Medulla oblongata (tissue), 1 donor: ENCODE results near the gene USP7.

ENCODE experiments used
- DNase-seq: peaks from one replicate; pipeline ENCODE4 v3.0.0-alpha.2; 2015; ENCODE audit errors: extremely low spot score

Gene USP7

DNA sequence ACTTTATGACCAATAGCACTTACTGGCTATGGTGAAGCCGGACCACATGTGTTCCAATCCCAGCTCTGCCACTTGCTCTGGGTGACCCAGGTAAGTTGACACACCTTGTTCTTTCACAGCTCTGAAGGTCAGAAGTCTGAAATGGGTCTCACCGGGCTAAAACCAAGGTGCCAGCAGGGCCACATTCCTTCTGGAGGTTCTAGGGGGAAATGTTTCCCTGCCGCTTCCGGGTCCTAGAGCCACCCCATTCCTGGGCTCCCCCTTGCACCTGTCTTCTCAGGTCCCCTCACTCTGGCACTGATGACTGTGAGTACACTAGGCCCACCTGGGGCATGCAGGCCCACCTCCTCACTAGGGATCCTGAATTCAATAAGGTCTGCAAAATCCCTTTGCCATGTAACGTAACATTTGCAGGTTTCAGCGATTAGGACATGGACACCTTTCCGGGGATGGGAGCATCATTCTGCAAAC is 11.4 kb downstream of the USP7 start:
- no peak for DNase-seq

DNA sequence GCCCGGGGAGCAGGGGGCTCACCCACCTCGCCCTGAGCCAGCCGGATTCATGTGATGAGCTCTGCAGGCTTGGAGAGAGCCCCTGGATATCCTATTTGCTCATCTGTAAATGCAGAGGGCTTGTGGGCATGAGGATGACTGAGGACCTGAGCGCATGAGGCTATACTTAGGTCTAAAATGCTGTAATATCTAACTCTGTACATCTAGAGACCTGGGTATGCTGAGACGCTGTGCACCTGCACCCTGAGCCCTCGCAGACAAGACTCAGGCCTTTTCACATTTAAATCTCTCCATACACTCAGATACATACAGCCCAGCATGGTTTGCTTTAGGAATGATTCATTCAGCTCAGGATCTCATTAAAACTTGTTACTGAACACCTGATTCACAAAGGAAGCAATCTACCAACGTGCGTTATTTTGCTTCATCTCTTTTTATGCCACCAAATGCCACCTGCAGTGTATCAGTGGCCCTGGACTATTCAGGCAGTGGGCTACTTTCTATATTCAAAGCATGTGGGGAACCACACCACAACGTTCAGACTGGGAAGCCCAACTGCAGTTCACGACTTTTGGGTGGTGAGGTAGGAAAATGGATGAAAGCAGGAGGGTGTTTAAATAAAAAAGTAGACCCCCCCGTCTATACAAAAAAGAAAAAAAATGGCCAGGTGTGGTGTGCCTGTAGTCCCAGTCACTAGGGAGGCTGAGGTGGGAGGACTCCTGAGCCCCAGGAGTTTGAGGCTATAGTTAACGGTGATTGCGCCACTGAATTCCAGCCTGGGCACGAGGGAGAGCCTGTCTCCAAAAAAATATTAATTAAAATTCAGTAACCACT is 12.0 kb downstream of the USP7 start:
- DNase-seq: no peak

DNA sequence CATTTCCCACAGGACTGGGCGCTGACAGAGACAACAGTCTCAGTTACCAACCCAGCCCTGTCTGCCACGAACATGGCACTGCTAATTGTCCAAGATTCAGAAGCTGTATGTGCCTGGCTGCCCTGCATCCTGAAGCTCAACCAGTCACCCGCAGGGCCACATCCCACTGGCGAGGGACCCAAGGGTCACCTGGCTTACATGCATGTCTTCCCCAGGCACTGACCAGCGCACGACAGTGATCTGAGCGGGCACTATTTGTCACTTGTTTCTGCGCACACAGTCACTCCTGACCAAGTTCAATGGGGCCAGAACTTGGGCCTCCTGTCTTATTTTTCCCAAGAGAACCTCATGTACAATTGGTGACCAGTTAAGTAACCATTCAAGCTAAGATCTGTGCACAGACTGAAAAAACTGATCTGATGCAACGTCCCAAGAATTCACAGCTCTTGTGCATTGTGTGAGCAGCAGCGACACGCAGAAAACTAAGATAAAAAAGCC is 13.1 kb downstream of the USP7 start:
- no peak for DNase-seq

DNA sequence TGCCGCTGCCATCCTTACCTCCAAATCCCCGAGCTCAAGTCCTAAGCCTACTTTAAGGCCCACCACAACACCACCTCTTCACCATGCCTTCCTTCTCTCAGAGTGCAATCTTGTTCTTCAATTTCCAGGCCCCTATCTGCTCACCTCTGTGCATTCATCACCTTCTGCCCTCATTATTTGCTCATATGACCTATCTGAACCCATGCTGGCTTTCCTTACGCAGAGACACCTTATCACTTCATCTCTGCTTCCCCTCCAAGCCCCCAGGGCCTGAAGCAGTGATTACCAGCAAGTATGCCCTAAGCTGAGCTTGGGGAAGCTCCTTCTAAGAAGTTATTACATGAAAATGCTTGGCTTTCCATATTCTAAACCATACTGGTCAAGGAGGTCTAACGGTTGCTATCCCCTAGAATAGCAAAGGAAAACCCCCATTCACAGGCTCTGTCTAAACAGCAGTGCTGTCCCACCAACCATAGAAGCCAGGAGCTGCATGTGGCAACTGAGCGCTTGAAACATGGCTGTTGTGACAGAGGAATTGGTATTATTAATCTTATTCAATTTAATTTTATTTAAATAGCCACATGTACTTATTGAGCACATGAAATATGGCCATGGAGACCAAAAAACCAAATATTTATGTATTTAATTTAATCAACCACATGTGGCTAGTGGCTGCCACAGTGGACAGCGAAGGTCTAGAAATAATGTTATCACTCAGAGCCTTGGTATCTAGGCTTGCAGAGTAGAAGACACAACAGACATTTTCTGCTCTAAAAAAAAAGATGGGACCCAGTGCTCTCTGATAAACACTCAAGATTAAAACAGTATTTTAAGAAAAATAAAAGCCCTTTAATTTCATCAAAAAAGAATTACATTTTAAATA is 13.9 kb downstream of the USP7 start:
- DNase-seq: no peak

DNA sequence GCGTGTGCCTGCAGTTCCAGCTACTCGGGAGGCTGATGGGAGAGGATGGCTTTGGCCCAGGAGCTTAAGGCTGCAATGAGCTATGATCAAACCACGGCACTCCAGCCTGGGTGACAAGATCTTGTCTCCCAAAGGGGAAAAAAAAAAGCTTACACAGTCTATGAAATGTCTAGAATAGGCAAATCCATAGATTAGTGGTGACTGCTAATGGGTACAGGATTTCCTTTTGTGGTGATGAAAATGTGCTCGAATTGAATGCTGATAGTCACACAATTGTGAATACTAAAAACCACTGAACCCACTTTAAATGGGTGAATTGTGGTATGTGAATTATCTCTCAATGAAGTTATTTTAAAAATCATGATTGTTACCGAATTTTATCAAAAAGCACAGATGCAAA is 14.9 kb downstream of the USP7 start:
- no peak for DNase-seq

DNA sequence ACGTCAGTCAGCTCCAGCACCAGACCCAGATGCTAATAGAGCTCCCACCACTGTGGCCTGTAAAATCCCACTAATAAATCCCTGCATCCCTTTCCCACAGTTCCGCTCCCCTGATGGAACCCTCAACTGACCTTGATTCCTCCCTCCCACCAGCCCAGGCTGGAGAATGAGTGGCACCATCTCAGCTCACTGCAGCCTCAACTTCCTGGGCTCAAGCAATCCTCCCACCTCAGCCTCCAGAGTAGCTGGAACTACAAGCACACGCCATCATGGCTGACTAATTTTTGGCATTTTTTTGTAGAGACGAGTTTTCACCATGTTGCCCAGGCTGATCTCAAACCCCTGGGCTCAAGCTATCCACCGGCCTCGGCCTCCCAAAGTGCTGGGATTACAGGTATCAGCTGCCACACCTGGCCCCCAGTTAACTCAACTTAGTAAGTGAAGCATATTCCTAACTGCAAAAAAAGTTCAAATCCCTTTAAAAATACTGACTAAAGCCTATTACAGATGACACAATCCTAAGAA is 15.6 kb downstream of the USP7 start:
- no peak for DNase-seq

DNA sequence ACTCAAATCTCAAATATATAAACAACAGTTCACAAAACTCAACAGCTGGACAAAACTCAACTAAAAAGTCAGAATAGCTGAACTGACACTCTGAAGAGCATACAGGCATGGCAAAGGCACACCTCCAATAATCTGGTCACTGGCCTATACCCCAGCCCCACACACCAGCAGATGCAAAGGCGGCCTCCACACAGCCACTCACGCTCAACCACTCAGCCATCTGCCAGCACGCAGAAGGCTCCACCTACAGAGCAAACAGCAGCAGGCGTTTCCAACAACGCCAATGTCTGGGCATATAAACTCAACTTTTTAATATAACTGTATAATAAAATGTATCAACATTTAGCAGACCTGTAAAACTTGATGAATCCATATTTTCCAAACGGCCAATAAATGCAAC is 17.2 kb downstream of the USP7 start:
- DNase-seq: no peak

DNA sequence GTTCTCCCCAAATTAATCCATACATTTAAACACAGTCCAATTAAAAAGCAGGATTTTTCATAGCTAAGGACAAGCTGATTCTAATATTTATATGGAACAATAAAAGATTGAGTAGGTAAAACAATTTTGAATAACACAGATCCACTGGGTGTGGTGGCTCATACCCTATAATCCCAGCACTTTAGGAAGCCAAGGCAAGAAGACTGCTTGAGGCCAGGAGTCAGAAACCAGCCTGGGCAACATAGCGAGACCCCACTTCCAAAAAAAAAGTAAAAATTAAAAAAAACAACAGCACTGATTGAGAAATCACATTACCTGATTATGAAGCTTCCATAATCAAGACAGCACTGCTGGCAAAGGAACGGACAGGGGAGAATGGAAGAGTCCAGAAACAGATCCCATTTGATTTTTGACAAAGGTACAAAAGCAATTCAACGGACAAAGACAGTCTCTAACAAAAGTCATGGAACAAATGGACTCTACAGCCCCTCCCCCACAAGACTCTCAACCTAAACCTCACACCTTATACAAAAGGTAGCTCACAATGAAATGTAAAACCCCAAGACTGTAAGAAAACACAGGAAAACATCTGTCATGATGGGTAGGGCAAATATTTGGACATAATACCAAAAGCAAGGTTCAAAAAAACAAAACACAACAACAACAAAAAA is 17.9 kb downstream of the USP7 start:
- no peak for DNase-seq

DNA sequence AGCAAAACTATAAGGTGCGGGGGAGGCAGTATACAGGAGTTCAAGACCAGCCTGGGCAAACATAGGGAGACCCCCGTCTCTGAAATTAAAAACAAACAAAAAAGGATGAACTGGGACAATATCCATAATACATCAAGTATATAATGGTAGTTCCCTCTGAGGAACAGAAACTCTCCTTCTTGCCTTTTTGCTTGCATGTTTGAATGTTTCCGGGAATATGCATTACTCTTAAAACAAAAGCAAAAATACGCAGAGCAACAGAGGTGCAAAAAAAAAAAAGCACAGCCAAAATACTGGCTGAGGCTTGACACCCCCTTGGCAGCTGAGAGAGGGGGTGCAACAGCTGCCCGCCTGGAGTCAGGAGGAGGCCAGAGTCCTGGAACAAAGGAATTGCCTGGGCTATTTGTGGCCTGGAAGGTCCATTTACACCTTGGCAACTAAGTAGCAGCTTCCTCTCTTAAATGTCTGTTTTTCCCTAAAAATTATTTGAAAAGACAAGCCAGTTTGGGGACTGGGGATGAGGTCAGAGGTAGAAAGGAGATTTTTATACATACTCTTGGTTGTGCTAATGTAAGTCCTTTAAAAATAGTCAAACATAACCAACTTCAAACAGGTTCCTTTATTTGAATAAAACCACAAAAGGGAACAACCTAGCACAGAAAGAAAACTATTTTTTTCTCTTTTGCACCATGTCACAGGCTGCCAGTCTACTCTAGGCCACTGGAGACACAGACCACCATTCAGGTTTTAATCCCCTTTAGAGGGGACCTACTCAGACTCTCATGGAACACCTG is 19.5 kb downstream of the USP7 start:
- no peak for DNase-seq

DNA sequence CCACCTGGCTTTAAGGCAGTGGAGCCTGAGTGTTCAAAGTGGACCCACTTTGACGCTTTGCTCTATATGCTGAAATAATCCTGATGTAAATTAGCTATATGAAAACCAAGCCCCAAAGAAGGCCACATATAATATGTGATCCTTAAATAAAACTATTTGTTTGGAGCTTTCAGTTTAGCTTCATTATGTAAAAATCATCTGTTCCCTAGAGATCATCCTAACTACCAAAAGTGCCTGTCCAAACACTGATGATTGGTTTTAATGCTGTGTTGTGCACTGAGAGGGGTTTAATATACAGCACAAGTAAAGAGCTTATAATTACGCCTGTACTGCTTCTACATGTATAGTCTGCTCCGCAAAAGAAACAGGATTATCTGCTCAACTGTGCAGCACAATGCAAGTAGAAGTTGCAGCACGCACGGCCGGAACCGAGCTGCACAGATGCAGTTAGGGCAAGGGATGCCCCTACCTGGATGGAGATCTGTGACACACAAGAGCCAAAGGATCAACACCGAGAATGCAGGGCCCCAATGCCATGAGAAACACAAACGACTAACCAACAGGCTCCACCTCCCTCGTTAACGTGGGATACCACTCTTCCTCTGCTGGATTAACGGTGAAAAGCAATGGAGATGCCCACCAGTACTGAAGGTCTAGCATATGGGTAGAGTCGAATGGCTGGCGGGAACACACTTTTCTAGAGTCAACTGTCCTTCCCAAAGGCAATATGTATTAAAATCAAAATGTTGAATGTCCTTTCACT is 20.5 kb downstream of the USP7 start:
- DNase-seq: no peak

DNA sequence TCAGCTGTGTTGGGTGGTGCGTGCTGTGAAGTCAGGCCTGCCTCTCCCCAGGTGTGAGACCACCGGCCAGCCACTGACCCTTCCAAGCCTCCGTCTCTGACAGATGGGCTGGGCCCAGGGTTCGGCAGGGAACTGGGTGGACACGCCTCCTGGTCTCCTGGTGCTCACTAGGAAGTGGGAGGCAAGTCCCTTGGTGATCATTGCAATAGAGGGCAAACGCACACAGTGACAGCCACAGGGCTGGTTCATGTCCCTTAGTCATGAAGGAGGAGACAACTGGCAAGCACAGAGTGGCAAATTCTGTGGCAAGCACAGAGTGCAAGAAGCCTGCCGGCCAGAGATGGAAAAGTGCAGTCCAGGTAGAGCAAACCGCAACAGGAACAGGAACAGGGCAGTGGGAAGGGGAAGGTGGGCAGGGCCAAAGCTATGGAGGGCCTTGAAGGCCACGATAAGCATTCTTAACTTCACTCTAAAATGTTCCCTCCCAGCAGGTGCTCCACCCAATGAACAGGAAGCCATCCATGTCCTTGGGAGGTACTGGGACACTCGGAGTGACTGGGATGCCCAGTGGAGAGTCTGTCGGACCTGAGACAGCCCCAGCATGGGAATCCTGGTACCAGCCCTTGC is 21.9 kb downstream of the USP7 start:
- DNase-seq: no peak

DNA sequence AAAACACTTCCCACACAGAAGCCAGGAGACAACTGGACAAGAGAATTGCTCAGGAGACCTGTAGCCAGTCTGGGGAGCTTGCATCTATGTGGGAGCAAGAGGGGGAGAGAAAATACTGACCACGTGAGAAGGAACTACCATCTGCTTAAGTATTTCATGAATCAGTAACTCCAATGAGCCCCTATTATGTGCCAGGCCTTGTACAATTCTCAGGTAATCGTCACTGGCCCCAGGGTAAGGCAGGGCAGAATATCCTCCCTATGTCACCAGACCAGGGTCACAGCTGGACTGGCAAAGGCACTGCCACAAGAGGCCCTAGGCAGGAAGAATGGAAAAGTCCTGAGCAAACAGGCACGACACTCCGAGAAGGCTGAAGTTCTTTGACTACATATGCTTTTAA is 25.9 kb downstream of the USP7 start:
- DNase-seq: no peak

DNA sequence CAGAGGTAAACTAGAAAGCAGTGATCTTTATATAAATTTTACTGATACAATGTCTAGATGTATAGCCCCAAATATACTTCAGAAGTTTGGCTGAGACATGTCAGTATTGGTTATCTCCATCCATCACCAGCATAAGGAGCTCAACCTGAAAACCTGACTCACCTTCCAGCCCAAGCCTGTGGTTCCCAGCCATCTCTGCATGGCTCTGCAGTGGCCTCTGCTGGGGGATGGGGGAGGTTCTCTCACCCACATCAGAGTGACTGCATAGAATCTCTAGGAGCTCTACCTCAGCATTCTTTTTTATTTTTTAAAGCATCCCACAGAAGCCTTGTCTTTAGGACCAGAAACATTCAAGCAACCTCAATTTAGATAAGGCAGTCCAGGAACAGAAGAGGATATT is 27.3 kb downstream of the USP7 start:
- no peak for DNase-seq

DNA sequence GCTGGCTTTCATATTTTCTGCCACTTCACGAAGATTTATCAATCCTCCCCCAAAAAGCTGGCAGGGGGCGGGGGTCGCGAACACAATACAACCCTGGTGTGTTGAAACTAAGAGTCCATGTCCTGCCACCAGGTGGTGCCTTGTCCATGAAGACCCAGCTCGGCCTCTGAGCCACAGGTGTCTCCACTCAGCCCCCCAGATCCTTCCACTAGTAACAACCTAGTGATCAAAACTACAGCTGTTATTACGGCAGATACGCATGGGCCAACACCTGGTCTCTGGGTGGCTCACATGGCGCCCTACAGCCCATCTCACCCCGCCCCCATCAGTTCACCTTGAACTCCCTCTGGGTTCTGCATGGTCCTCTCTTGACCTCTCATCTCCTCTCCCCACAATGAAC is 27.7 kb downstream of the USP7 start:
- no peak for DNase-seq

DNA sequence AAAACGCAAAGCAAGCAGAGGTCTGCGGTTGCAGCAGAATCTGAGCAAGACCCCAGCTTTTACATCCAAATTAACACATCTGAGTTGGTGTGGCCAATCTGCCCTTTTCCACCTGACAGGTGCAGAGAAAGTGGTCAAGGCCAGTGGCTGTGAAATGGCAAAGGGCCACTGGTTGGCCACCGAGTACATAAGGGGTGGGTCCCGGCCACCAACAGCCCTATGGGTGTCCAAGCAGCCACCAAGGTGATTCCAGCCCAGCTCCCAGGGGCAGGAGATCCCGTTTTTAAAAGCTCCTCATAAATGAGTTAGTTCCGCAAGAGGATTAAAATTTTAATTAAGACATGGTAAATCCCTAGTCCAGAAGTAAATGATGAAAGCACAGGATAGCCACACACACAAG is 29.1 kb downstream of the USP7 start:
- no peak for DNase-seq

DNA sequence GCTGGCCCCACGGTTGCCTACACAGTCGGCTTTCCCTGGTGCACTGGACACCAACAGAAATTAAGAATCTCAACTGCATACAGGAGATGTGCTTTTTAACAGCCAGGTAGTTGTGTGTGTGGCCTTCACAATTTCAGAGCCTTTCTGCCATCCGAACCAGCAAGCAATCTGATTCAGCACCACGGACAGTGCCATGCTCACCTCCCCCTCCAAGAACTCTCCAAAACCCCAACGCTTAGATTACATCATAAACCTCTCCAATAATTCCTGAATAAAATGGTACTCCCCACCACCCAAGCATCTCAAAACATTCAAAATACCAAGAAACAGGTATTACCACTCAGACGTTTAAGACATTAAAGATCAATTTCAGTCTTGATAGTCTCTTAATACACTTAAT is 31.8 kb downstream of the USP7 start:
- DNase-seq: peak; percentile 40

DNA sequence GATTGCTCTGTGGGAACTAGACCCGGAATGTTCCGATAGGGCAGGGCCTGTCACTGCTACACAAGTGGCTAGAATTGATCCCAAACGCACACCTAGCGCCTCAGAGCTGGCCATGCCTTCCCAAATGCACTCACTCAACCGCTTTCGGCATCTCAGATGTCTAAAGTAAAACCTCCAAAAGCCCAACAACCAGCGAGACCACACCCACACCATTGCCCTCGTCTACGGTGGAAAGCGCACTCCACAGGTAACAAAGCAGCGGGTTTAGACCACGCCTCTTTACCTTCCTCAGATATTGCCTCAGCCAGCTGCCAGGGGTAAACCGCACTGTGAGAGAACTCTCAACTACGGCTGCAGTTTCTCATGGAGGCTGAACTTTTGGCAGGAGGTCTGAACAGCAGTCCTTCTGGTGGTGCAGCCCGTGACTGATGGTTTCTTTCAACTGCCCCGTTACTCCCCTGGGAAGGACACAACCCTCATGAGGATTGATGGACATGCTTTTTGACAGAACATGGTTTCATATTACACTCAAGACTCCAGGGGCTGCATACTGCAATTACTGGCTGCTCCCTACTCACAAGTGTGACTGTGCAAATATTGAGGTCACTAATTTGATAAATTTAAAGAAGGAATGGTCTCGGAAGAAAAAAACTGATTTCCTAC is 34.5 kb downstream of the USP7 start:
- DNase-seq: no peak

DNA sequence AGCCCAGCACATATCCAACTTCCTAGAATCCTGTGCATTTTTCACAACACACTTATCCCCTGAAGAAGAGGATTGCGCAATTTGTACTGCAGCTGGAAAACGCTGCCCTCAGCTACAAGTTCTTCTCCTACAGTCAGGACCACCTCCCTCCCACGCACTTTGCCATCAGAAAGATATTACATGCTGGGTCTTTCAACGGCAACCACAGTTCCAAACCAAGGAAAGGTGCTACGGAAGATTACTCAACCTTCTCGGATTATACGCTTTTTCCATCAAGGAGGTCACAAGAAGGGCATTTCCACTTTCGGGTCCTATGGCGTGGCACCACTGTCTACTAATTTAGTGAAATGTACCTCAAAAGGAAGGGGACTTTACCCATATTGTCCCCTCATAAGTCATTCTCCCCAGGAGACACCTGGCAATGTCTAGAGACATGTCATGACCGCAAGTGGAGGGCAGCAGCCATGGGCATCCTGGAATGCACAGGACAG is 35.2 kb downstream of the USP7 start:
- DNase-seq: no peak

DNA sequence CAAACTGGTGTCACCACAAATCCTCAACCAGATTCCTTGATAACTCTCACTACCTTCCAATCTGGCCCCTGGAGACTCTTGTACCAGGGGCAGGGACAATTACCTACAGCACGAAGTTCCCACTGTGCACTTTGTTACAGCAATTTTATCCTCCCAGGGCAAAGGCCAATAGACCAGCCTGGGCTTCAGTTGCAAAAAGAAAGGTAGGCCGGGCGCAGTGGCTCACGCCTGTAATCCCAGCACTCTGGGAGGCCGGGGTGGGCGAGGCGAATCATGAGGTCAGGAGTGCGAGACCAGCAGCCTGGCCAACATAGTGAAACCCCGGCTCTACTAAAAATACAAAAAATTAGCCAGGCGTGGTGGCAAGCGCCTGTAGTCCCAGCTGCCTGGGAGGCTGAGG is 36.9 kb downstream of the USP7 start:
- DNase-seq: no peak
